ENCODE results near the gene EXPH5. TPM values are rescaled to one million over a fixed set of nuclear protein-coding genes. Genes with fewer than 3 reads are reported as not detected.

The EXPH5 gene
- total and polyA plus RNA-seq, 2 of the 8 experiments (the other 6 are each of a cell fraction or from before 2014, with no cell fraction given), result 1.1 to 11.5 TPM

DNA sequence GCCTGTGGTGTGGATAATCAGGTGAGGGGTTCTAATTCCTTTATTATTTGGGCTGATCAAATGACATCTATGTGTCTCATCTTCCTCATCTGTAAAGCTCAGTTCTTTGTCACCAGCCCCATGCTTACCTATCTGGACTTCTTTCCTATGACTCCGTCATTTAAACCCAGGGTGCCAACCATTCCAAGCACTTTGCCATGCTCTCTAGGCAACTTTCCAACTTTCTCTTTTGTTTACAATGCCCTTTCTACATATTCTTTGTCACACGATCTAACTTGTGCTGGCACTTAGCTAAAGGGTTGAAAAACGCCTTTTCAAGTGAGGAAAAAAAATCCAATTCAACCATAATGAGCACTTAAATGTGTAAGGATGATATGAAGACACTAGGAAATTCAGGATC, 27.9 kb downstream of the EXPH5 start (continued):
- TF ChIP-seq, protein P1, sequence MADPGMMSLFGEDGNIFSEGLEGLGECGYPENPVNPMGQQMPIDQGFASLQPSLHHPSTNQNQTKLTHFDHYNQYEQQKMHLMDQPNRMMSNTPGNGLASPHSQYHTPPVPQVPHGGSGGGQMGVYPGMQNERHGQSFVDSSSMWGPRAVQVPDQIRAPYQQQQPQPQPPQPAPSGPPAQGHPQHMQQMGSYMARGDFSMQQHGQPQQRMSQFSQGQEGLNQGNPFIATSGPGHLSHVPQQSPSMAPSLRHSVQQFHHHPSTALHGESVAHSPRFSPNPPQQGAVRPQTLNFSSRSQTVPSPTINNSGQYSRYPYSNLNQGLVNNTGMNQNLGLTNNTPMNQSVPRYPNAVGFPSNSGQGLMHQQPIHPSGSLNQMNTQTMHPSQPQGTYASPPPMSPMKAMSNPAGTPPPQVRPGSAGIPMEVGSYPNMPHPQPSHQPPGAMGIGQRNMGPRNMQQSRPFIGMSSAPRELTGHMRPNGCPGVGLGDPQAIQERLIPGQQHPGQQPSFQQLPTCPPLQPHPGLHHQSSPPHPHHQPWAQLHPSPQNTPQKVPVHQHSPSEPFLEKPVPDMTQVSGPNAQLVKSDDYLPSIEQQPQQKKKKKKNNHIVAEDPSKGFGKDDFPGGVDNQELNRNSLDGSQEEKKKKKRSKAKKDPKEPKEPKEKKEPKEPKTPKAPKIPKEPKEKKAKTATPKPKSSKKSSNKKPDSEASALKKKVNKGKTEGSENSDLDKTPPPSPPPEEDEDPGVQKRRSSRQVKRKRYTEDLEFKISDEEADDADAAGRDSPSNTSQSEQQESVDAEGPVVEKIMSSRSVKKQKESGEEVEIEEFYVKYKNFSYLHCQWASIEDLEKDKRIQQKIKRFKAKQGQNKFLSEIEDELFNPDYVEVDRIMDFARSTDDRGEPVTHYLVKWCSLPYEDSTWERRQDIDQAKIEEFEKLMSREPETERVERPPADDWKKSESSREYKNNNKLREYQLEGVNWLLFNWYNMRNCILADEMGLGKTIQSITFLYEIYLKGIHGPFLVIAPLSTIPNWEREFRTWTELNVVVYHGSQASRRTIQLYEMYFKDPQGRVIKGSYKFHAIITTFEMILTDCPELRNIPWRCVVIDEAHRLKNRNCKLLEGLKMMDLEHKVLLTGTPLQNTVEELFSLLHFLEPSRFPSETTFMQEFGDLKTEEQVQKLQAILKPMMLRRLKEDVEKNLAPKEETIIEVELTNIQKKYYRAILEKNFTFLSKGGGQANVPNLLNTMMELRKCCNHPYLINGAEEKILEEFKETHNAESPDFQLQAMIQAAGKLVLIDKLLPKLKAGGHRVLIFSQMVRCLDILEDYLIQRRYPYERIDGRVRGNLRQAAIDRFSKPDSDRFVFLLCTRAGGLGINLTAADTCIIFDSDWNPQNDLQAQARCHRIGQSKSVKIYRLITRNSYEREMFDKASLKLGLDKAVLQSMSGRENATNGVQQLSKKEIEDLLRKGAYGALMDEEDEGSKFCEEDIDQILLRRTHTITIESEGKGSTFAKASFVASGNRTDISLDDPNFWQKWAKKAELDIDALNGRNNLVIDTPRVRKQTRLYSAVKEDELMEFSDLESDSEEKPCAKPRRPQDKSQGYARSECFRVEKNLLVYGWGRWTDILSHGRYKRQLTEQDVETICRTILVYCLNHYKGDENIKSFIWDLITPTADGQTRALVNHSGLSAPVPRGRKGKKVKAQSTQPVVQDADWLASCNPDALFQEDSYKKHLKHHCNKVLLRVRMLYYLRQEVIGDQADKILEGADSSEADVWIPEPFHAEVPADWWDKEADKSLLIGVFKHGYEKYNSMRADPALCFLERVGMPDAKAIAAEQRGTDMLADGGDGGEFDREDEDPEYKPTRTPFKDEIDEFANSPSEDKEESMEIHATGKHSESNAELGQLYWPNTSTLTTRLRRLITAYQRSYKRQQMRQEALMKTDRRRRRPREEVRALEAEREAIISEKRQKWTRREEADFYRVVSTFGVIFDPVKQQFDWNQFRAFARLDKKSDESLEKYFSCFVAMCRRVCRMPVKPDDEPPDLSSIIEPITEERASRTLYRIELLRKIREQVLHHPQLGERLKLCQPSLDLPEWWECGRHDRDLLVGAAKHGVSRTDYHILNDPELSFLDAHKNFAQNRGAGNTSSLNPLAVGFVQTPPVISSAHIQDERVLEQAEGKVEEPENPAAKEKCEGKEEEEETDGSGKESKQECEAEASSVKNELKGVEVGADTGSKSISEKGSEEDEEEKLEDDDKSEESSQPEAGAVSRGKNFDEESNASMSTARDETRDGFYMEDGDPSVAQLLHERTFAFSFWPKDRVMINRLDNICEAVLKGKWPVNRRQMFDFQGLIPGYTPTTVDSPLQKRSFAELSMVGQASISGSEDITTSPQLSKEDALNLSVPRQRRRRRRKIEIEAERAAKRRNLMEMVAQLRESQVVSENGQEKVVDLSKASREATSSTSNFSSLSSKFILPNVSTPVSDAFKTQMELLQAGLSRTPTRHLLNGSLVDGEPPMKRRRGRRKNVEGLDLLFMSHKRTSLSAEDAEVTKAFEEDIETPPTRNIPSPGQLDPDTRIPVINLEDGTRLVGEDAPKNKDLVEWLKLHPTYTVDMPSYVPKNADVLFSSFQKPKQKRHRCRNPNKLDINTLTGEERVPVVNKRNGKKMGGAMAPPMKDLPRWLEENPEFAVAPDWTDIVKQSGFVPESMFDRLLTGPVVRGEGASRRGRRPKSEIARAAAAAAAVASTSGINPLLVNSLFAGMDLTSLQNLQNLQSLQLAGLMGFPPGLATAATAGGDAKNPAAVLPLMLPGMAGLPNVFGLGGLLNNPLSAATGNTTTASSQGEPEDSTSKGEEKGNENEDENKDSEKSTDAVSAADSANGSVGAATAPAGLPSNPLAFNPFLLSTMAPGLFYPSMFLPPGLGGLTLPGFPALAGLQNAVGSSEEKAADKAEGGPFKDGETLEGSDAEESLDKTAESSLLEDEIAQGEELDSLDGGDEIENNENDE (IDR thresholded peaks at IDR 0.05; ENCODE audit: insufficient replicate concordance, low read length), result no peak
- TF ChIP-seq KDM1A (IDR thresholded peaks at IDR 0.05; ENCODE audit: borderline replicate concordance, low read length) (no peak), POLR2AphosphoS5 (IDR thresholded peaks at IDR 0.05; ENCODE audit: low read depth, low read length) (no peak), JUN (IDR thresholded peaks at IDR 0.05; ENCODE audit: low read depth, low read length) (no peak)
